NK-92 (cell line): ENCODE results near the gene RPL38.

Source experiments
- DNase-seq: peaks from one replicate; lab custom pipeline; 2025; ENCODE audit not compliant: unreplicated experiment; lab: John Stamatoyannopoulos, UW

Gene RPL38

GRCh38 chr17:74210191-74211140 lies 7.0 kb downstream of the RPL38 start:
- DNase-seq, result no peak

GRCh38 chr17:74211141-74211911 lies 7.8 kb downstream of the RPL38 start:
- no peak for DNase-seq

- no peak for DNase-seq
Observed at GRCh38 chr17:74211912-74212208, 8.4 kb downstream of the RPL38 start.

GRCh38 chr17:74212209-74212912 lies 8.9 kb downstream of the RPL38 start:
- DNase-seq, result no peak

- no peak for DNase-seq
Observed at GRCh38 chr17:74212913-74213791, 9.7 kb downstream of the RPL38 start, which contains the start of gene TTYH2. TTYH2 (plus strand) TSS chr17:74213571; CDS start chr17:74213588, 17 bp downstream.

- no peak for DNase-seq
Observed at GRCh38 chr17:74213861-74214391, 10.4 kb downstream of the RPL38 start.

GRCh38 chr17:74214484-74215341 lies 11.2 kb downstream of the RPL38 start:
- no peak for DNase-seq

GRCh38 chr17:74215342-74215727 lies 11.9 kb downstream of the RPL38 start:
- DNase-seq, result no peak

- no peak for DNase-seq
Observed at GRCh38 chr17:74216505-74216904, 13.0 kb downstream of the RPL38 start.

- no peak for DNase-seq
Observed at GRCh38 chr17:74217037-74217730, 13.7 kb downstream of the RPL38 start.

GRCh38 chr17:74217888-74218287 lies 14.4 kb downstream of the RPL38 start:
- no peak for DNase-seq

- DNase-seq, result no peak
Observed at GRCh38 chr17:74218436-74218835, 15.0 kb downstream of the RPL38 start.

- no peak for DNase-seq
Observed at GRCh38 chr17:74219576-74220133, 16.2 kb downstream of the RPL38 start.

GRCh38 chr17:74220219-74220618 lies 16.7 kb downstream of the RPL38 start:
- no peak for DNase-seq

- no peak for DNase-seq
Observed at GRCh38 chr17:74220946-74221818, 17.7 kb downstream of the RPL38 start.

- DNase-seq, result no peak
Observed at GRCh38 chr17:74222399-74222798, 18.9 kb downstream of the RPL38 start.

- DNase-seq, result no peak
Observed at GRCh38 chr17:74223901-74224300, 20.4 kb downstream of the RPL38 start.
